IMR-90 (cell line): ENCODE results near the gene TTC29. TPM values are rescaled to one million over a fixed set of nuclear protein-coding genes. Genes with fewer than 3 reads are reported as not detected.

ENCODE experiments used
- ATAC-seq: fragments of 200-7000 bp; cut with Tn5 transposase; 2 replicates; pipeline ENCODE4 v1.9.1; 2020; ENCODE audit warnings: low read depth, mild to moderate bottlenecking, moderate library complexity
- Bru-seq: library from RNA; stranded (reverse); fragments of 400-500 nt; gene quantifications from one replicate; lab custom pipeline; 2021; lab: Mats Ljungman, UMichigan
- BruChase-seq, 2 experiments: library from RNA; stranded (reverse); fragments of 400-500 nt; gene quantifications; one replicate each; lab custom pipeline; 2021; lab: Mats Ljungman, UMichigan
- BruUV-seq: library from RNA; stranded (reverse); fragments of 400-500 nt; replicated peaks from 2 replicates; lab custom pipeline; 2021; lab: Mats Ljungman, UMichigan
- CTCF ChIA-PET: fragments of 300-600 bp; formaldehyde crosslinking; extraction: SDS; loops from one replicate; lab custom pipeline; 2021; ENCODE audit warnings: antibody characterized with exemption; lab: Yijun Ruan, JAX
- POLR2A ChIA-PET: fragments of 300-600 bp; sonication (Branson Sonifier 250); formaldehyde crosslinking; loops from one replicate; lab custom pipeline; 2022; ENCODE audit warnings: antibody characterized with exemption; ENCODE audit not compliant: unreplicated experiment; lab: Charles Lee
- DNase-seq: peaks from one replicate; pipeline ENCODE4 v3.0.0; 2013
- H2AFZ ChIP-seq: replicated peaks from 2 replicates; pipeline ENCODE3; 2013; ENCODE audit warnings: low read length, mild to moderate bottlenecking; ENCODE audit not compliant: poor library complexity
- H2AK5ac ChIP-seq: 2 replicates; pipeline ENCODE4 v1.6.1; 2013; ENCODE audit warnings: low read depth, low read length, inconsistent platforms
- H2AK9ac ChIP-seq: replicated peaks from 2 replicates; pipeline ENCODE3; 2013; ENCODE audit warnings: mild to moderate bottlenecking, low read depth, low read length, moderate library complexity; ENCODE audit not compliant: poor library complexity
- H2BK120ac ChIP-seq: 2 replicates; pipeline ENCODE4 v1.6.1; 2013; ENCODE audit warnings: low read depth, low read length, inconsistent platforms
- H2BK15ac ChIP-seq: 3 replicates; pipeline ENCODE4 v1.6.1; 2013; ENCODE audit warnings: low read depth, low read length, inconsistent platforms
- H2BK20ac ChIP-seq: 2 replicates; pipeline ENCODE4 v1.6.1; 2013; ENCODE audit warnings: low read depth, mild to moderate bottlenecking, inconsistent platforms, low read length, moderate library complexity
- H2BK5ac ChIP-seq: 2 replicates; pipeline ENCODE4 v1.6.1; 2013; ENCODE audit warnings: mild to moderate bottlenecking, low read depth, low read length, inconsistent platforms; ENCODE audit not compliant: poor library complexity, severe bottlenecking
- H3K14ac ChIP-seq: replicated peaks from 2 replicates; pipeline ENCODE4 v1.6.1; 2013; ENCODE audit warnings: low read depth, low read length, inconsistent platforms
- H3K18ac ChIP-seq: 2 replicates; pipeline ENCODE4 v1.6.1; 2013; ENCODE audit warnings: low read depth, low read length, control low read depth
- H3K23ac ChIP-seq: 2 replicates; pipeline ENCODE4 v1.6.1; 2013; ENCODE audit warnings: low read depth, low read length, inconsistent platforms
- H3K27ac ChIP-seq: 2 replicates; pipeline ENCODE4 v1.5.1; 2013; ENCODE audit warnings: mild to moderate bottlenecking, control low read depth, low read length; ENCODE audit not compliant: insufficient read depth
- H3K27me3 ChIP-seq: 2 replicates; pipeline ENCODE4 v1.6.1; 2013; ENCODE audit warnings: low read length; ENCODE audit not compliant: control insufficient read depth, insufficient read depth
- H3K36me3 ChIP-seq: 2 replicates; pipeline ENCODE4 v1.6.1; 2013; ENCODE audit warnings: low read length, mixed read lengths; ENCODE audit not compliant: control insufficient read depth, insufficient read depth
- H3K4ac ChIP-seq: 2 replicates; pipeline ENCODE4 v1.6.1; 2013; ENCODE audit warnings: low read depth, low read length, inconsistent platforms
- H3K4me1 ChIP-seq: 2 replicates; pipeline ENCODE4 v1.6.1; 2013; ENCODE audit warnings: low read length, mixed read lengths; ENCODE audit not compliant: control insufficient read depth, insufficient read depth
- H3K4me2 ChIP-seq: 2 replicates; pipeline ENCODE4 v1.6.1; 2013; ENCODE audit warnings: low read depth, mild to moderate bottlenecking, control low read depth, low read length, moderate library complexity
- H3K4me3 ChIP-seq: 2 replicates; pipeline ENCODE4 v1.5.1; 2013; ENCODE audit warnings: low read depth, mild to moderate bottlenecking, control low read depth, low read length, moderate library complexity; ENCODE audit not compliant: insufficient read depth
- H3K56ac ChIP-seq: 2 replicates; pipeline ENCODE4 v1.6.1; 2013; ENCODE audit warnings: low read length, inconsistent platforms; ENCODE audit not compliant: insufficient read depth; ENCODE audit errors: extremely low read depth
- H3K79me1 ChIP-seq, 2 experiments: 2 replicates each; pipeline ENCODE4 v1.6.1; 2013; ENCODE audit warnings: low read length in 2 of 2, inconsistent platforms in 1 of 2, low read depth in 1 of 2
- H3K9ac ChIP-seq: 2 replicates; pipeline ENCODE4 v1.6.1; 2013; ENCODE audit warnings: low read depth, low read length, control low read depth
- H3K9me1 ChIP-seq: 2 replicates; pipeline ENCODE4 v1.6.1; 2013; ENCODE audit warnings: low read length, inconsistent platforms; ENCODE audit not compliant: insufficient read depth
- H3K9me3 ChIP-seq: 2 replicates; pipeline ENCODE4 v1.6.1; 2013; ENCODE audit warnings: low read length; ENCODE audit not compliant: control insufficient read depth, insufficient read depth
- H4K20me1 ChIP-seq: 2 replicates; pipeline ENCODE4 v1.6.1; 2013; ENCODE audit warnings: low read length, inconsistent platforms; ENCODE audit not compliant: insufficient read depth
- H4K5ac ChIP-seq: 2 replicates; pipeline ENCODE4 v1.6.1; 2013; ENCODE audit warnings: mild to moderate bottlenecking, low read depth, low read length, control low read depth
- H4K8ac ChIP-seq, 2 experiments: 2 replicates each; pipeline ENCODE4 v1.6.1; 2013; ENCODE audit warnings: low read depth in 2 of 2, low read length in 2 of 2, control low read depth in 1 of 2, inconsistent platforms in 1 of 2
- H4K91ac ChIP-seq: 2 replicates; pipeline ENCODE4 v1.6.1; 2013; ENCODE audit warnings: low read depth, low read length, inconsistent platforms; ENCODE audit not compliant: insufficient read depth
- FOS ChIP-seq: fragments of 150-350 bp; IDR thresholded peaks from 2 replicates; pipeline ENCODE4 v1.6.1; 2016; ENCODE audit warnings: low read depth, low read length
- MAFK ChIP-seq: IDR thresholded peaks from 2 replicates; pipeline ENCODE4 v1.6.1; 2012; ENCODE audit warnings: low read depth, low read length, improper control_type of control experiment
- RCOR1 ChIP-seq: IDR thresholded peaks from 2 replicates; pipeline ENCODE4 v1.6.1; 2012; ENCODE audit warnings: mild to moderate bottlenecking, low read length, improper control_type of control experiment; ENCODE audit not compliant: insufficient replicate concordance
- SMC3 ChIP-seq: fragments of 150-350 bp; IDR thresholded peaks from 2 replicates; pipeline ENCODE4 v1.6.1; 2016; ENCODE audit warnings: low read depth, mild to moderate bottlenecking, antibody characterized with exemption, low read length, moderate library complexity
- WGBS, 2 experiments: methylation state at CpG; one replicate each; pipeline versions ENCODE4 v1.1.5 to v1.1.7; 2013; ENCODE audit warnings: missing lambda C conversion rate in 2 of 2; ENCODE audit not compliant: insufficient read length in 1 of 2; ENCODE audit errors: extremely low coverage in 2 of 2; 5-methylcytosine and 5-hydroxymethylcytosine counted together
- dilution Hi-C: fragments of 300-500 bp; cut with HindIII; formaldehyde crosslinking; loops from one replicate; pipeline ENCODE4 v1.14.3; 2018; ENCODE audit warnings: low sequenced_read_pairs; ENCODE audit not compliant: unreplicated experiment
- in situ Hi-C: fragments of 300-500 bp; cut with MboI; formaldehyde crosslinking; loops from 3 replicates; pipeline ENCODE4 v1.14.3; 2019; ENCODE audit warnings: low sequenced_read_pairs, inconsistent platforms, mixed read lengths
- intact Hi-C: fragments of 100-400 bp; cut with micrococcal nuclease; formaldehyde crosslinking; loops from 2 replicates; pipeline ENCODE4 v1.10.0; 2022
- long read RNA-seq: library from polyadenylated mRNA; unstranded; transcript quantifications from one replicate; pipeline ENCODE4 v2.0.0, GENCODE V29; 2021; ENCODE audit not compliant: unreplicated experiment
- polyA plus RNA-seq, 3 experiments: library from polyadenylated mRNA; depleted of rRNA; stranded (reverse); fragments of >200 nt; gene quantifications; 2 replicates each; pipeline ENCODE4 v1.2.3, GENCODE V29; 2012; ENCODE audit warnings: low replicate concordance in 1 of 3
- total RNA-seq: library from RNA; depleted of rRNA; stranded (reverse); fragments of >200 nt; gene quantifications from 2 replicates; pipeline ENCODE4 v1.2.3, GENCODE V29; 2012; rRNA removed
- TF ChIP-seq, protein P1 (sequence below): fragments of 150-350 bp; IDR thresholded peaks from 2 replicates; pipeline ENCODE4 v1.6.1; 2017; ENCODE audit warnings: mild to moderate bottlenecking, antibody characterized with exemption, low read length, low read depth

TTC29 gene
- total RNA-seq (under 0.01 TPM in 1 of 2 replicates, not detected in the other), polyA plus RNA-seq (2012; rRNA removed) (not detected in 2 replicates), Bru-seq, nascent RNA (percentile 1 among the genes with signal in this experiment), BruChase-seq, experiment 1, labeled RNA remaining after a 6-hour chase (percentile 2 among the genes with signal in this experiment), BruChase-seq, experiment 2, labeled RNA remaining after a 2-hour chase (percentile 8 among the genes with signal in this experiment)
- polyA plus RNA-seq (2012; cell fraction: cytosol; rRNA removed): not detected in 2 replicates
- polyA plus RNA-seq (2012; cell fraction: nucleus; rRNA removed; ENCODE audit: low replicate concordance): not detected in 2 replicates
- long read RNA-seq: 0 reads

GRCh38 chr4:146945556-146946374, at the start of gene TTC29:
TTC29 (minus strand) TSS chr4:146945864; CDS start chr4:146939895, 5,969 bp downstream.
- H3K4me2 ChIP-seq: peak within 1 kb of the TSS; percentile 93
- H2BK20ac ChIP-seq: no peak within 1 kb of the TSS
- no peak within 1 kb of the TSS for H2AK5ac ChIP-seq
- intact Hi-C loops: no loop called here
- H3K27ac ChIP-seq: no peak within 1 kb of the TSS
- H3K18ac ChIP-seq: no peak within 1 kb of the TSS
- no peak within 1 kb of the TSS for H2BK15ac ChIP-seq
- in situ Hi-C loops: no loop called here
- H4K91ac ChIP-seq: no peak within 1 kb of the TSS
- no peak within 1 kb of the TSS for H3K9ac ChIP-seq
- no peak within 1 kb of the TSS for H3K14ac ChIP-seq
- TF ChIP-seq MAFK (peak; percentile 88), SMC3 (no peak), RCOR1 (no peak), FOS (no peak)
- TF ChIP-seq, protein P1, sequence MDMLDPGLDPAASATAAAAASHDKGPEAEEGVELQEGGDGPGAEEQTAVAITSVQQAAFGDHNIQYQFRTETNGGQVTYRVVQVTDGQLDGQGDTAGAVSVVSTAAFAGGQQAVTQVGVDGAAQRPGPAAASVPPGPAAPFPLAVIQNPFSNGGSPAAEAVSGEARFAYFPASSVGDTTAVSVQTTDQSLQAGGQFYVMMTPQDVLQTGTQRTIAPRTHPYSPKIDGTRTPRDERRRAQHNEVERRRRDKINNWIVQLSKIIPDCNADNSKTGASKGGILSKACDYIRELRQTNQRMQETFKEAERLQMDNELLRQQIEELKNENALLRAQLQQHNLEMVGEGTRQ: no peak
- no peaks in the 10 kb centered on the region for H3K36me3 ChIP-seq
- 1% methylated on average over 17 of the region's 39 CpGs; no CpG with 5 or more reads in 1 of the 2 experiments for WGBS, 2 experiments
- no peaks in the 10 kb centered on the region for H4K20me1 ChIP-seq
- no peak within 1 kb of the TSS for H3K23ac ChIP-seq
- H2BK5ac ChIP-seq: no peak within 1 kb of the TSS
- no peak within 1 kb of the TSS for H4K5ac ChIP-seq
- no peaks in the 10 kb centered on the region for H3K79me1 ChIP-seq
- no peaks in the 10 kb centered on the region for H3K9me1 ChIP-seq
- H2AFZ ChIP-seq: peak within 1 kb of the TSS; percentile 88
- DNase-seq: peak; percentile 74
- no peak within 1 kb of the TSS for H2BK120ac ChIP-seq
- POLR2A ChIA-PET: no interaction called here
- no TSS peak for BruUV-seq
- H3K4ac ChIP-seq: no peak within 1 kb of the TSS
- H3K27me3 ChIP-seq: peaks cover 13% of the 10 kb centered on the region
- CTCF ChIA-PET: interaction anchor here (1.2 kb wide), 1 partner anchor 16 kb away, joined by 3 read pairs; no protein-coding TSS in a partner anchor
- dilution Hi-C loops: no loop called here
- H4K8ac ChIP-seq: no peak within 1 kb of the TSS
- H3K9me3 ChIP-seq: no peaks in the 10 kb centered on the region
- no peak within 1 kb of the TSS for H2AK9ac ChIP-seq
- no peak within 1 kb of the TSS for H3K56ac ChIP-seq
- H3K4me1 ChIP-seq: no peaks in the 10 kb centered on the region
- peak within 1 kb of the TSS; percentile 57 for H3K4me3 ChIP-seq
- ATAC-seq: peak; percentile 100
